Measurements from ENCODE around the gene SGK1.
"Not testable (repeated sequence)": the region's sequence is repeated elsewhere in the genome, so short reads cannot be mapped to it uniquely, and the experiment has no call there.

SGK1 gene

GRCh38 chr6:134249759-134250602 lies 67.9 kb downstream of the SGK1 start:
- DNase-seq, result peak; percentile 64

GRCh38 chr6:134249239-134249758 lies 68.6 kb downstream of the SGK1 start:
- DNase-seq, result no peak

- no peak for DNase-seq
These were observed 69.9 kb downstream of the SGK1 start for GRCh38 chr6:134247844-134248580.

- no peak for DNase-seq
These were observed 70.6 kb downstream of the SGK1 start for GRCh38 chr6:134247231-134247833.

DNA sequence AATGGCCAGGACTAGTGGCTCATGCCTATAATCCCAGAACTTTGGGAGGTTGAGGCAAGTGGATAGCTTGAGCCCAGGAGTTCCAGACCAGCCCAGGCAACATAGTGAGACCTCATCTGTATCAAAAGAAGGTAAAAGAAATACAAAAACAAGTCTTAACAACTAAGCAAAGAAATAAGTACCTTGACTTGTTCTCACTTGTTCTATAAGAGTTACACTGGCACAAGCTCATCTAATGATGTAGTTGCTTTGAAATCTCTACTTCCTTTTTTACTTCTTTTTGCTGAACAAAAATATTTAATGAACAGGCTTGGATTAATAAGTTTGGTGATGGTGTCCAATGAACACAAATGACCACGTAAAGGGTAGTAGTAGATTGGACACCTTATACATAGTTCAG lies 72.2 kb downstream of the SGK1 start:
- DNase-seq, result no peak

DNA sequence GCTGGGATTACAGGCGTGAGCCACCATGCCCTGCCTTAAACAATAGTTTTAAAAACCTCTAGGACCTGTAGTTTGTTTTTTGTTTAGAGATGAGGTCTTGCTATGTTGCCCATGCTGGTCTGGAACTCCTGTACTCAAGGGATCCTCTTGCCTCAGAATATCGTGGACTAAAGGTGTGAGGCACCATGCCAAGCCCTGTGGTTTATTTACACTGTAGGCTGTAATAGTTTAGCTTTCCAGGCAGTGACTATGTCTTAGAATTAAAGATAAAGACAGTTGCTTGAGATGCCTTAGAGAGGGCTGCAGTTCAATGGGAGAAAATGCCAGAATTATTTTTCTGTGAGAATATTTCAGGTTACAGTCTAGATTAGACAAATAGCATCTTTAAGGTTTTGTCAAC lies 72.9 kb downstream of the SGK1 start:
- DNase-seq, result peak; percentile 82

DNA sequence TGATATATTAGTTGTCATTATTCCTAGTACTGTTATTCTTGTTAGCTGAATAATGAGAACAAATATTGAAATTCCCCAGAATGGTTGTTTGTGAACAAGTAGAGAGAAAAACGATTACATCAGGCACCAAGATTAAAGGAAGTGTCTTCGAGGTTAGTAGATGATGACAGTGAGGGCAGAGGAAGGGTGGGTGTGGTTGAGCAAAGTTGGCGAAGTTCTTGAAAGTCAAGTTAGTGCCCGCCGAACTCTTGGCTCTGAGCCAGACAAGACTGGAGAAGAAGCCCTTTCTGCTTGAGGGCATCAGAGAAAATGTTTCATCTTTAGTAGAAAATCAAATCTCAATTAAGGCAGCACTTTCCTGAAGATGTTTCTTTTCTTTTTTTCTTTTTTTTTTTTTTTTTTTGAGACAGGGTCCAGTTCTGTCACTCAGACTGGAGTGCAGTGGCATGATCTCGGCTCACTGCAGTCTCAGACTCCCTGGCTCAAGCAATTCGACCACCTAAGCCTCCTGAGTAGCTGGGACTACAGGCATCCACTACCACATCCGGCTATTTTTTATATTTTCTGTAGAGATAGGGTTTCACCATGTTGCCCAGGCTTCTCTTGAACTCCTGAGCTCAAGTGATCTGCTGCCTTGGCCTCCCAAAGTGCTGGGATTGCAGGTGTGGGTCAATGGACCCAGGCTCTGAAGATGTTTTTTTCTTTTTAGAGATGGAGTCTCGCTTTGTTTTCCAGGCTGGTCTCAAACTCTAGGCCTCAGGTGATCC lies 77.1 kb downstream of the SGK1 start:
- no peak for DNase-seq

GRCh38 chr6:134238960-134239795 lies 78.7 kb downstream of the SGK1 start:
- DNase-seq, result no peak

GRCh38 chr6:134238006-134238405 lies 79.9 kb downstream of the SGK1 start:
- no peak for DNase-seq

DNA sequence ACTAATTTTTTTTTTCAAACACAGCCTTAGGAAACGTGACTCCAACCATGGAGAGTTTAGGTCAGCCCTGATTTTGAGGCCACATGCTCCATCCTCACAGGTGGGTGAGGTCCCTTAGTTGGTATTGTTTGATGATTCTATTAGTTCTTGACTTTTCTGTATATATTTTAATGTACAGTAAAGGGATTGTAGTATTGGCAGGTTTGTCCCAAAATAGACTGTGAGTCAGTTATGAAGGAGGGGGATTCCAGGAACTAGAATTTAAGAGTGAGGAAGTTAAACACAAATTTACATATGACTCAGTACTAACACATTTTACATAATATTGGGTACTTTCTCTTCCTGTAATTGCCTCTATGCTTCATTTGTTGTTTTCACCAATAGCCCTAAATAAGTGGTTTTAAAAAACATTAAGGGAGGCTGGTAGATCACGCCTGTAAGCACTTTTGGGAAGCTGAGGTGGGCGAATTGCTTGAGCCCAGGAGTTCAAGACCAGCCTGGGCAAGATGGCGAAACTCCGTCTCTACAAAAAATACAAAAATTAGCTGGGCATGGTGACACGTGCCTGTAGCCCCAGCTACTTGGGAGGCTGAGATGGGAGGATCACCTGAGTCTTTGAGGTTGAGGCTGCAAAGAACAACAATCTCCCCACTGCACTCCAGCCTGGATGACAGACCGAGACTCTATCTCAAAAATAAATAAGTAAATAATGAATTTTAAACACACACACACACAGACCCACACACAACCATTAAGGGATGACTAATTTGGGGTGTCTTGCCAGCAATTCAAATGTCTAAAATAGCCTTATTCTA lies 81.8 kb downstream of the SGK1 start:
- DNase-seq, result peak; percentile 13

- not testable (repeated sequence) for DNase-seq
These were observed 82.6 kb downstream of the SGK1 start for GRCh38 chr6:134235334-134235733.

DNA sequence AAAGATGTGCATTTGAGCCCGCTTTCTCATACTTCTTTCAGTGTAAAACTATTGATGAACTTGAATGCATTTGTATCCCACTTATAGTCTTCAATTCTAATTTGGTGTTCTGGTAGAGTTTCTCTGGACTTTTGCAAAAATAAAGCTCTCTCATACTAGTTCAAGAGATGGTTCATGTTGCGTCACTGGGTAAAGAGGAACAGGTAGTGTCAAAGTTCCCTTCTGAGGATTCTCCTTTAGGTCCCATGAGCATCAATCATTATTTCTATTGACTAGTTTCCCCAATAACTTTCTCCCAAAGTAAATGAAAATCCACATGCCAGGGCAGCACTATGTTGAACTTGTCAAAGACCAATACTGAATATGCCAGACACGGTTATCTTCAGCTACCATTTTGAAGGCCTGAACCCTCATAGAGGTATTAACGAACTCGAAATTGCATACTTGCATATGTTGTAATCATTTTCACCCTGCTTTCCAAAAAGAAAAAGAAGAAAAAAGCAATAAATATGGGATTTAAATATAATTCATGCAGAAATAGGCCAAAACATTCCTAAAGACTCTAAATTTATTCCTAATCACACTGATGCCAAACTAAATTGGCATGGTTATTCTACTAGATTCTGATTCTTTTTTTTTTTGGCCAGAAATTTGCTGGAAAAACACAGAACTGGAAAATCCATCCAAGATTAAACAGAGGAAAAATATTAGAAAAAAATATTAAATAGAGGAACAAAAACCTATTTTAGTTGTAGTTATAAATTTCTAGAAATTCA lies 84.5 kb downstream of the SGK1 start:
- DNase-seq, result no peak

DNA sequence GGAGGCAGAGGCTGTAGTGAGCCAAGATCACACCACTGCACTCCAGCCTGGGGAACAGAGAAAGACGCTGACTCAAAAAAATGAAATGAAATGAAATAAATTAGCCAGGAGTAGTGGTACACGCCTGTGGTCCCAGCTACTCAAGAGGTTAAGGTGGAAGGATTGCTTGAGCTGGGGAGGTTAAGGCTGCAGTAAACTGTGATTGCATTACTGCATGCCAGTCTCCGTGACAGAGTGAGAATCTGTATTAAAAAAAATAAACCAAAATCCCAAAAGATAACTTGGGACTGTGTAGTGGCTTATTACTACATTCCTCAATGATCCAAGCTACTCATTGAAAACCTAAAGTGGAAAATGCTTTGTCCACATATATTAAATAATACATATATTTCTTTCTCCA lies 87.0 kb downstream of the SGK1 start:
- DNase-seq, result no peak

GRCh38 chr6:134230087-134230700 lies 87.7 kb downstream of the SGK1 start:
- no peak for DNase-seq

DNA sequence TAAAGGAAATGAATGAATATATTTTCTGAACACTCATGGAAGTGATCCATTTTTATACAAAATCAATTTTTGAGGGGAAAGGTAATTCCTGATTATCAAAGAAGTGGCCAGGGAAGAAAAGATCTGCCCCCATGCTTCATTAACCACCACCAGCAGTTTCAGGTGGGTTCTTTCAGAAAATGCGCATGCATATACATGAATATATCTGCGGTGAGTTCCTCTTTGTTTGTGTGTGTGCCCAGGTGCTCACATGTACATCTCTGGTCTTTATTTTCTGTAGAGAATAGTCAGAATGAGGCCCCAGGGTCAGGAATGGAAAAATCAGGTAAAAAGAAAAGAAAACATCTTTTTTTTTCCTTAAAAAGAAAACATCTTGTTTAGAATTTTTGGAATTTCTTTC lies 88.4 kb downstream of the SGK1 start:
- no peak for DNase-seq

DNA sequence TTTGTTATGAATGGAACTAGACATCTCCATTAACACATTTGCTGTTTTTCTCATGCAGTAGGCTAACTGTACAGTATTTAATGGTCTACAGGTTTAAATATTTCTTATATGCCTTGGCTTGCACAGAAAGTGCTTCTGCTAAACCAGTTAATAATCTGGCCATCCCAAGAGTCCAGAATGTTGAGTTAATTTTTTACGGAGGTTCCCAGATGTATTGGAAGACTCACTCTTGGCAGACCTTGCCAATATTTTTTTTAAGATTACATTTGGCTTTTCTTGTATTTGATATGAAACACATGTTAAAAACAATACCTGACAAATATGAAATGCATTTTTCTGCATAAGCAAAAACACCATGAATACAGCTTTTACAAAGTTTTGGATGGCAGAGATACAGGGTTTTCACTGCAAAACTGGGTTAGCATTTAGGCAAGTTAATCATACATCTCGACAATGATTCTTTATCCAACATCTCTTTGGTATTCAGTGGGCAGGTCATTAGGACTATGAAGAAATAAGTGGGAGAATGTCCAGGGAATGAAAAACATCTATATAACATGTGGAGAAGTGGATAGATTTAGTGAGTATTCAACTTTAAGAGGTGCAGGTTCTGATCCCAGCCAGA lies 94.0 kb downstream of the SGK1 start:
- DNase-seq, result no peak

DNA sequence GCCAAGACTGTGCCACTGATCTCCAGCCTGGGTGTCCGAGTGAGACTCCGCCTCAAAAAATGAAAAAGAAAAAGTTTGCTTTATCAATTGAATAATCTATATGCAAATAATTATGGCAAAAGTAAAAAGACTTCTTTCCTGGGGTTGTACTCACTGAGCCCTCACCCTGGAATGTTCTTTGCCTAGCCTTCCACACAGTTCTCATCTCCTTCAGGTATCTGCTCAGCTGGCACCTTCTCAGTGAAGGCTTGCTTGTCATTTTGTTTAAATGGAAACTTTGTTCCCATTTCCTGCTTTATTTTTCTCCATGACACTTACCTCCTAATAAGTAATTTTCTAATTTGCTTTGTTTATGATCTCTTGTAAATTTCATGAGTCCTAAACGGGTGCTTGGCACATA lies 96.7 kb downstream of the SGK1 start:
- DNase-seq, result no peak

GRCh38 chr6:134217798-134218140 lies 100.1 kb downstream of the SGK1 start:
- no peak for DNase-seq

DNA sequence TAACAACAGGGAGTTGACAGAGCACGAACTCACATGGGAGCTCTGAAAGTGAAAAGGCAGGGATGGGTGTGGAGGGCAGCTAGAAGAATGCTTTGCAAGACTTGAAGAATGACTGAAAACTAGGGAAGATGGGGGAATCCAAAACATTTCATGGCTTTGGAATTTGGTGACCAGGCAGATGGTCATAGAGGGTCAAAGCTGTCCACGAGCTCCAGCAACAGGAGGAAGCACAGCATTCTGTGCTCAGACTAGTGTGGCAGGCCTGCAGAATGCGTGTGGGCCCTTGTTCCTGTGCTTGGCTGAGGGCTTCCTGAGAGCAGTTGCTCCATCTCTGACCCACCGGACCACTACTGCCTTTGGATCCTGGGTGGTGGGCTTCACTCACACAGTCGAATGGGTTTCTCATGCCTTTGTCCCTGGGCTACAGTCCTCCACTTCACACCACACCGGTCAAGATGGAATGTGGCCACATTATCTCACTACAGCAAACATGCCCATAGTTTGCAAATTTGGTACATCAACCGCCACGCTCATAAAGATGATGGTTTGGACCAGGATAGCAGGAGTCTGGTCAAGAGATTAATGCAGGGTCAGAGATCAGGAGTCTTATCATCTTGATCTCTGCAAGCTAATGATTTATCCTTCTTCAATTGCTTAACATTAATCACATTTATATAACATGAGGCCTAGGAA lies 100.7 kb downstream of the SGK1 start:
- DNase-seq, result no peak

Data from NCI-H226 (cell line).